ENCODE data around the gene ZFP28.
A peak's percentile ranks its signal among the peaks of the same experiment; 100 is the strongest.

The ZFP28 gene

DNA sequence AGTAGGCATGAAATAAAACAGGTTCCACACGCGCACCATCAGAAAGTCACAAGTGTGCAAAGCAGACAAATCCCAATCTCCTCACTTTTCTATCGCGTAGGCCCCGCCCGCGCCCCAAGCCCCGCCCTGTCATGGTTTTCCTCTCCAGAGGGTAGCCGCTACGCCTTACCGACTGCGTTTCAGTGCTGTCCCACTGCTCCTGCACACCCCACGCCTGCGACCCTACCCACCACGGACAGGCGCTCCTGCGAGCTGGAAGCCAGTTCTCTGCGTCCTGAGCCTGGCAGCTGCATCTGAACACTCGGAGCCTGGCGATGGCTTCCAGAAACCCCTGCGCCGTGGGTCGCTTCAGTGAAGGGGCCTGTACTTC, 28.1 kb downstream of the ZFP28 start:
- ChIA-PET CTCF (interaction anchor here (1.4 kb wide), 1 partner anchor 12 kb away, joined by 4 read pairs; no protein-coding TSS in a partner anchor), POLR2A (no interaction called here)
- TF ChIP-seq, protein P1, sequence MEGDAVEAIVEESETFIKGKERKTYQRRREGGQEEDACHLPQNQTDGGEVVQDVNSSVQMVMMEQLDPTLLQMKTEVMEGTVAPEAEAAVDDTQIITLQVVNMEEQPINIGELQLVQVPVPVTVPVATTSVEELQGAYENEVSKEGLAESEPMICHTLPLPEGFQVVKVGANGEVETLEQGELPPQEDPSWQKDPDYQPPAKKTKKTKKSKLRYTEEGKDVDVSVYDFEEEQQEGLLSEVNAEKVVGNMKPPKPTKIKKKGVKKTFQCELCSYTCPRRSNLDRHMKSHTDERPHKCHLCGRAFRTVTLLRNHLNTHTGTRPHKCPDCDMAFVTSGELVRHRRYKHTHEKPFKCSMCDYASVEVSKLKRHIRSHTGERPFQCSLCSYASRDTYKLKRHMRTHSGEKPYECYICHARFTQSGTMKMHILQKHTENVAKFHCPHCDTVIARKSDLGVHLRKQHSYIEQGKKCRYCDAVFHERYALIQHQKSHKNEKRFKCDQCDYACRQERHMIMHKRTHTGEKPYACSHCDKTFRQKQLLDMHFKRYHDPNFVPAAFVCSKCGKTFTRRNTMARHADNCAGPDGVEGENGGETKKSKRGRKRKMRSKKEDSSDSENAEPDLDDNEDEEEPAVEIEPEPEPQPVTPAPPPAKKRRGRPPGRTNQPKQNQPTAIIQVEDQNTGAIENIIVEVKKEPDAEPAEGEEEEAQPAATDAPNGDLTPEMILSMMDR (IDR thresholded peaks at IDR 0.05; ENCODE audit: control extremely low read depth, extremely low read depth, low read depth, missing control alignments) = no peak
- no peak for DNase-seq (ENCODE audit: extremely low spot score)

DNA sequence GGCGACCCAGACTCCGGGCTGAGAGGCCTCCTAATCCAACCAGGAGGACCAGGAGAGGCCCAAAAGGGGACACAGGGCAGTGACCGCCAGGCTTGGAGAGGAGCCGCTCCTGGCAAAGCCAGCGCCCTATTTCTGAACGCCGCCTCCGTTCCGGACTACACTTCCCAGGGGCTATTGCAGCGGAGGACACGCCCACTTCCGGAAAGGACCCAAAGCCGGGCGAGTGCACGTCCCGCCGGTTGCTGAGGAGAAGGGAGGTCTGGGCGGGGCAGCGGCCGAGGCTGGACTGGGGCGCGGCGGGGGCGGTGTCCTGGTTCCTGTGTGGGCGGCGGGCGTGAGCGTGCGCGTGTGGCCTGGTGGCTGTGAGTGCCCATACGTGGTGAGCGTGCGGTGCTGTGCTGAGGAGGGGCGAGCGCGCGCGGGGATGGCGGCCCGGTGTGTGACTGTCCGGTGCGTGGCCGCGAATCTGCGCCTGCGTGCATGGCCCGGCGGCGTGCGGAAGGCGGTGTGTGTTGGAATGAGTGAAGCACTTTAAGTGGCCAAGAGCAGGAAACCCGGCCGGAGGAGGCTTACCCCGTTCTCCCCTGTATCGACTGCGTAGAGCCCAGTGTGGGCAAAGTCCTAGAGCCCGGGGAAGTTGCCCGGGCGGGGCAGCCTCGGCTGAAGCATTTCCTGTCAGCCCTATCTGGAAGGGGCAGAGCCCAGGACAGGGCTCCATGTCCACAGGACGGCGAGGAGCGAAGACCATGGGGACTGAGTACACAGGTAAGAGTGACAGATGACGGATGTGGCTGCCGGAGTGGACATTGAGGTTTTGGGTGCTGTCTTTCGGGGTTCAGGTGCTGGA, 28.7 kb downstream of the ZFP28 start, which contains the start of gene ZNF470:
ZNF470 (plus strand) TSS at position 195 of the 847 bp plus-strand sequence. CDS start 2,844 bp downstream, outside the sequence.
- DNase-seq (ENCODE audit: extremely low spot score) = peak; percentile 96
- TF ChIP-seq, protein P1 (IDR thresholded peaks at IDR 0.05; ENCODE audit: control extremely low read depth, extremely low read depth, low read depth, missing control alignments) = no peak
- CTCF ChIA-PET = no interaction called here
- POLR2A ChIA-PET = no interaction called here

DNA sequence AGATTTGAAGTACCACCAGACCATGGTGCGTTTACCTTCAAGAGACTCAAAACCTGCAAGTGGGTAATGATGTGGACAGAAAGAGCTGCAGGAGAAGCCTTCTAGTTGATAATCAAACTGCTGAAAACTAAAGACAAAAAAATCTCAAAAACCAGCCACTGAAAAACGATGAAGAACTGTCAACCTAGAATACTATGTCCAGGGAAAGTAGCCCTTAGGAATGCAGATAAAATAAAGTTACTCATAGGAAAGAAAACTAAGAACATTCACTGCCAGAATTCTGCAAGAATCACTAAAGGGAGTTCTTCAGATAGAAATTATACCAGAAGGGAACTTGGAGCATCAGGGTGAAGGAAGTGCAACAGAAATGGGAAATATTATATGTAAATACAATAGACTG, 33.8 kb downstream of the ZFP28 start:
- DNase-seq (ENCODE audit: extremely low spot score) = no peak
- ChIA-PET POLR2A (no interaction called here), CTCF (no interaction called here)
- TF ChIP-seq, protein P1 (IDR thresholded peaks at IDR 0.05; ENCODE audit: control extremely low read depth, extremely low read depth, low read depth, missing control alignments) = no peak

DNA sequence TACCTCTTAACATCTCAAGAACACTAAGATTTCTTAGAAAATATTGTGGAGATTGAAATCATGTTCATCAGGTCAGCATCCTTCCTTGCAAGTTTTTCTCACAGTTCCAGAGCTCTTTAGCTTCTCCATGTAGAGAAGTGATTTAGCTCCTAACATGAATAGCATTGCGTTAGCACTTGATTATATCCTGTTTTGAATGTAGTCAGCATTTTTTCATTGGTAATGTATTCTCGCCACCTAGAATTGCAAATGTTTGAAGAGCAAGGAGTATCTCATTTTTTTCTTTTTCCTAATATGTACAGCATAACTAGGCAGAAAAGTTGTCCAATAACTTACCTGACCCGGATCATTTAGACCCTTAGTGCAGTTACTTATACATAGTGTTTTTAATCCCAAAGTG, 35.2 kb downstream of the ZFP28 start:
- POLR2A ChIA-PET = no interaction called here
- DNase-seq (ENCODE audit: extremely low spot score) = no peak
- CTCF ChIA-PET = no interaction called here

DNA sequence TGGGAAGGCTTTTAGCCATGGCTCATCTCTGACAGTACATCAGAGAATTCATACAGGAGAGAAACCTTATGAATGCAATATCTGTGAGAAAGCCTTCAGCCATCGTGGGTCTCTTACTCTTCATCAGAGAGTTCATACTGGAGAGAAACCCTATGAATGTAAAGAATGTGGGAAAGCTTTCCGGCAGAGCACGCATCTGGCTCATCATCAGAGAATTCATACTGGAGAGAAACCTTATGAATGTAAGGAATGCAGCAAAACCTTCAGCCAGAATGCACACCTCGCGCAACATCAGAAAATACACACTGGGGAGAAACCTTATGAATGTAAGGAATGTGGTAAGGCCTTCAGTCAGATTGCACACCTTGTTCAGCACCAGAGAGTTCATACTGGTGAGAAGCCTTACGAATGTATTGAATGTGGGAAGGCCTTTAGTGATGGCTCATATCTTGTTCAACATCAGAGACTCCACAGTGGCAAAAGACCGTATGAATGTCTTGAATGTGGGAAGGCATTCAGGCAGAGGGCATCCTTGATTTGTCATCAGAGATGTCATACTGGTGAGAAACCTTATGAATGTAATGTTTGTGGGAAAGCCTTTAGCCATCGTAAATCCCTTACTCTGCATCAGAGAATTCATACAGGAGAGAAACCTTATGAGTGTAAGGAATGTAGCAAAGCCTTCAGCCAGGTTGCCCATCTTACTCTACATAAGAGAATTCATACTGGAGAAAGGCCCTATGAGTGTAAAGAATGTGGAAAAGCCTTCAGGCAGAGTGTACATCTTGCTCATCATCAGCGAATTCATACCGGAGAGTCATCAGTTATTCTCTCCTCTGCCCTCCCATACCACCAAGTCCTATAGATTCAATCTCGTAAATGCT, 39.2 kb downstream of the ZFP28 start:
- no peak for DNase-seq (ENCODE audit: extremely low spot score)
- CTCF ChIA-PET = no interaction called here
- POLR2A ChIA-PET = no interaction called here
- TF ChIP-seq, protein P1 (IDR thresholded peaks at IDR 0.05; ENCODE audit: control extremely low read depth, extremely low read depth, low read depth, missing control alignments) = no peak

More for the DNA sequence above, 35.2 kb downstream of the ZFP28 start:
- TF ChIP-seq, protein P1 (IDR thresholded peaks at IDR 0.05; ENCODE audit: control extremely low read depth, extremely low read depth, low read depth, missing control alignments) = no peak

DNA sequence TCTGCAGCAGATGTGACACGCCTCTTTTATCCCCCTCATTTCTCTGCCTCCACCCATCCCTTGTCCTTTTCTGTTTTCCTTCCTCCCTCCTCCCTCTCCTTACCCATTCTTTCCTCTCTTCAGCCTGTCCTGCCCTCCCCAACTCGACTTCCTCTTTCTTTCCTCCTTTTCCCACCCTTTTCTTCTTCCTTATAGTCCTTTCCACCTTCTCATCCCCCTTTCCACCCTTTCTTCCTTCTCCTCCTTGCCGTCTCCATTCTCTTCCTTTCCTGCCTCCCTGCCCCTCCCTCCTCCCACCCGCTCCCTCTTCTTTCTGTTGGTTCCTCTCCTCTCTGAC, 55.7 kb downstream of the ZFP28 start:
- DNase-seq (ENCODE audit: extremely low spot score) = no peak
- TF ChIP-seq, protein P1 (IDR thresholded peaks at IDR 0.05; ENCODE audit: control extremely low read depth, extremely low read depth, low read depth, missing control alignments) = no peak
- POLR2A ChIA-PET = no interaction called here
- CTCF ChIA-PET = no interaction called here
